Suprapubic skin (tissue), 4 donors: ENCODE results near the gene ARCN1. TPM values are rescaled to one million over a fixed set of nuclear protein-coding genes. Genes with fewer than 3 reads are reported as not detected.

Experiments
- DNase-seq, 2 donors: peaks; one replicate each; pipeline ENCODE4 v3.0.0-alpha.2; 2019; ENCODE audit warnings: low spot score in 2 of 2
- H3K27ac ChIP-seq: fragments of 200-600 bp; sonication (generic); one replicate; pipeline ENCODE4 v1.5.1; 2019
- H3K27me3 ChIP-seq: fragments of 200-600 bp; sonication (generic); one replicate; pipeline ENCODE4 v1.5.1; 2019
- H3K36me3 ChIP-seq: fragments of 200-600 bp; sonication (generic); one replicate; pipeline ENCODE4 v1.5.1; 2019
- H3K4me1 ChIP-seq: fragments of 200-600 bp; sonication (generic); one replicate; pipeline ENCODE4 v1.5.1; 2019
- H3K4me3 ChIP-seq: fragments of 200-600 bp; sonication (generic); one replicate; pipeline ENCODE4 v1.5.1; 2019; ENCODE audit warnings: mild to moderate bottlenecking
- H3K9me3 ChIP-seq: fragments of 200-600 bp; sonication (generic); one replicate; pipeline ENCODE4 v1.5.1; 2019
- EP300 ChIP-seq: sonication (generic); formaldehyde crosslinking; IDR thresholded peaks from one replicate; pipeline ENCODE4 v1.6.1; 2017; ENCODE audit warnings: antibody characterized with exemption
- POLR2A ChIP-seq, 2 donors: fragments of 450-650 bp; IDR thresholded peaks; one replicate each; pipeline ENCODE4 v1.6.1; 2017; ENCODE audit warnings: antibody characterized with exemption in 2 of 2, mild to moderate bottlenecking in 2 of 2, moderate library complexity in 2 of 2
- POLR2AphosphoS5 ChIP-seq, 3 donors: sonication (generic); formaldehyde crosslinking; IDR thresholded peaks; one replicate each; pipeline ENCODE4 v1.6.1; 2017; ENCODE audit warnings: antibody characterized with exemption in 3 of 3
- WGBS: methylation state at CpG from one replicate; pipeline ENCODE4 v1.1.5; 2018; 5-methylcytosine and 5-hydroxymethylcytosine counted together
- total RNA-seq, 4 donors: library from RNA; depleted of rRNA; stranded (reverse); fragments of >200 nt; gene quantifications; one replicate each; pipeline ENCODE4 v1.1.0, GENCODE V29; 2016
- TF ChIP-seq, protein P1 (sequence below), 2 donors: fragments of 200-600 bp in 1 of 2; fragments of 450-650 bp in 1 of 2; sonication (generic) in 1 of 2; IDR thresholded peaks; one replicate each; pipeline ENCODE4 v1.5.1; 2016 to 2019; ENCODE audit warnings: antibody characterized with exemption in 2 of 2, mild to moderate bottlenecking in 1 of 2, moderate library complexity in 1 of 2

The ARCN1 gene
- total RNA-seq, 4 donors from 2014 or later = 70.3 to 80.7 (median 77.0) TPM

DNA sequence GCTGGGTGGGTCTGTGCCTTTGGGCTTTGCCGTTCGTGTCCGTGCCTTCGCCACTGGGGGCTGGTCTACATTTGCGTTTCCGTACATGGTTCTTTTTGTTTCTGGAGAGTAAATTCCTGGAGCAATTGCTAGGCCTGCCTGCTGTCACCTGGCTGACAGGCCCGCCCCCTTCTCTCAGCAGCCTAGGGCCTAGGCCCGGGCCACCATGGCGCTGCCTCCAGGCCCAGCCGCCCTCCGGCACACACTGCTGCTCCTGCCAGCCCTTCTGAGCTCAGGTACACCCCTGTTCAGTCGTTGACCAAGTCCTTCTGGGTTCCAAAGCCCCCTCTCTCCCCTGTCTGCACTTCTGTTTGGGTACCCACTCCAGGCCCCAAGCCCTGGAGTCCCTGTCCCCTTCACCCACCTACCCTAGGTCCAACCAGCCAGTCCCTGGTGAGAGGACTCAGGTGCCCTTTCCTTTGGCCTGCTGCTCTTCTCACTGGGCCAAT, 40.6 kb upstream of the ARCN1 start:
- Histone ChIP-seq H3K27me3 (no peaks in the 10 kb centered on the region), H3K9me3 (no peaks in the 10 kb centered on the region), H3K4me3 (peak overlapping the region; percentile 96), H3K36me3 (peaks cover 12% of the 10 kb centered on the region), H3K4me1 (peaks cover 33% of the 10 kb centered on the region), H3K27ac (no peak overlapping the region)
- no peak for DNase-seq
- WGBS = 13% methylated on average over 11 of the region's 12 CpGs
- TF ChIP-seq POLR2A (IDR thresholded peaks at IDR 0.05) (no peak), POLR2AphosphoS5 (IDR thresholded peaks at IDR 0.05) (no peak), EP300 (no peak)
- TF ChIP-seq, protein P1, sequence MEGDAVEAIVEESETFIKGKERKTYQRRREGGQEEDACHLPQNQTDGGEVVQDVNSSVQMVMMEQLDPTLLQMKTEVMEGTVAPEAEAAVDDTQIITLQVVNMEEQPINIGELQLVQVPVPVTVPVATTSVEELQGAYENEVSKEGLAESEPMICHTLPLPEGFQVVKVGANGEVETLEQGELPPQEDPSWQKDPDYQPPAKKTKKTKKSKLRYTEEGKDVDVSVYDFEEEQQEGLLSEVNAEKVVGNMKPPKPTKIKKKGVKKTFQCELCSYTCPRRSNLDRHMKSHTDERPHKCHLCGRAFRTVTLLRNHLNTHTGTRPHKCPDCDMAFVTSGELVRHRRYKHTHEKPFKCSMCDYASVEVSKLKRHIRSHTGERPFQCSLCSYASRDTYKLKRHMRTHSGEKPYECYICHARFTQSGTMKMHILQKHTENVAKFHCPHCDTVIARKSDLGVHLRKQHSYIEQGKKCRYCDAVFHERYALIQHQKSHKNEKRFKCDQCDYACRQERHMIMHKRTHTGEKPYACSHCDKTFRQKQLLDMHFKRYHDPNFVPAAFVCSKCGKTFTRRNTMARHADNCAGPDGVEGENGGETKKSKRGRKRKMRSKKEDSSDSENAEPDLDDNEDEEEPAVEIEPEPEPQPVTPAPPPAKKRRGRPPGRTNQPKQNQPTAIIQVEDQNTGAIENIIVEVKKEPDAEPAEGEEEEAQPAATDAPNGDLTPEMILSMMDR (IDR thresholded peaks at IDR 0.05) = no peak

DNA sequence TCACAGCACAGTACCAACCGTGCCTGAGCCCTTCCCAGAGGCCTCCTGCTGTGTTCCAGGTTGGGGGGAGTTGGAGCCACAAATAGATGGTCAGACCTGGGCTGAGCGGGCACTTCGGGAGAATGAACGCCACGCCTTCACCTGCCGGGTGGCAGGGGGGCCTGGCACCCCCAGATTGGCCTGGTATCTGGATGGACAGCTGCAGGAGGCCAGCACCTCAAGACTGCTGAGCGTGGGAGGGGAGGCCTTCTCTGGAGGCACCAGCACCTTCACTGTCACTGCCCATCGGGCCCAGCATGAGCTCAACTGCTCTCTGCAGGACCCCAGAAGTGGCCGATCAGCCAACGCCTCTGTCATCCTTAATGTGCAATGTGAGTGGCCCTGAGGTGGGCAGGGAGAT, 40.1 kb upstream of the ARCN1 start:
- no peaks in the 10 kb centered on the region for H3K9me3 ChIP-seq
- peak overlapping the region; percentile 96 for H3K4me3 ChIP-seq
- peaks cover 31% of the 10 kb centered on the region for H3K4me1 ChIP-seq
- TF ChIP-seq POLR2AphosphoS5 (IDR thresholded peaks at IDR 0.05) (no peak), EP300 (no peak)
- TF ChIP-seq, protein P1 (IDR thresholded peaks at IDR 0.05) = no peak
- DNase-seq = no peak
- WGBS = 75% methylated on average over 5 of the region's 10 CpGs
- H3K27ac ChIP-seq = no peak overlapping the region
- no peaks in the 10 kb centered on the region for H3K27me3 ChIP-seq
- H3K36me3 ChIP-seq = peaks cover 12% of the 10 kb centered on the region

DNA sequence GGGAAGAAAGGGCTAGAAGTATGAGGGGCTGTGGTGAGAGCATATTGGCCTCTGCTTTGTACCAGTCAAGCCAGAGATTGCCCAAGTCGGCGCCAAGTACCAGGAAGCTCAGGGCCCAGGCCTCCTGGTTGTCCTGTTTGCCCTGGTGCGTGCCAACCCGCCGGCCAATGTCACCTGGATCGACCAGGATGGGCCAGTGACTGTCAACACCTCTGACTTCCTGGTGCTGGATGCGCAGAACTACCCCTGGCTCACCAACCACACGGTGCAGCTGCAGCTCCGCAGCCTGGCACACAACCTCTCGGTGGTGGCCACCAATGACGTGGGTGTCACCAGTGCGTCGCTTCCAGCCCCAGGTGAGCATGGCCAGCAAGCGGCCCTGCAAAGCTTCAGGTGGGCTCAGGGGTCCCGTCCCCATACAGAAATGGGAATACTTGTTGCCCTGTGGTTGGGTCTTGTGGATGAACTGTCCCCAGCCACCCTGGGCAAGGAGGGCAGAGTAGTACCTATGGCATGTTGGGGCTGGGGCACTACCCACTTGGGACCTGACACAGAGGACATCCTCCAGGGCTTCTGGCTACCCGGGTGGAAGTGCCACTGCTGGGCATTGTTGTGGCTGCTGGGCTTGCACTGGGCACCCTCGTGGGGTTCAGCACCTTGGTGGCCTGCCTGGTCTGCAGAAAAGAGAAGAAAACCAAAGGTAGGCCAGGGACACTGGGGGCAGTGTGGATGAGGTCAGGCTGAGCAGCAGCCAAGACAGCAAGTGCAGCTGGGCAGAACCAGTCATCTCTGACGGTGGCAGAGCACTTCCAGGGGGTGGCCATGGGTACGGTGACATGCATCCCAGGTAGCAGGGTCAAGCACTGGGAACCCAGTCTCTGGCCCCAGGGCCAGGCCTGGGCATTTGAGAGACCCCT, 39.1 kb upstream of the ARCN1 start:
- no peak for DNase-seq
- WGBS = 82% methylated on average over 10 of the region's 19 CpGs
- H3K4me1 ChIP-seq = peaks cover 31% of the 10 kb centered on the region
- no peaks in the 10 kb centered on the region for H3K27me3 ChIP-seq
- TF ChIP-seq POLR2A (IDR thresholded peaks at IDR 0.05) = no peak
- no peak for TF ChIP-seq POLR2AphosphoS5 (IDR thresholded peaks at IDR 0.05)
- TF ChIP-seq EP300 = no peak
- TF ChIP-seq, protein P1 (IDR thresholded peaks at IDR 0.05) = no peak
- H3K9me3 ChIP-seq = no peaks in the 10 kb centered on the region
- H3K27ac ChIP-seq = no peak overlapping the region
- no peak overlapping the region for H3K4me3 ChIP-seq
- H3K36me3 ChIP-seq = peaks cover 12% of the 10 kb centered on the region

DNA sequence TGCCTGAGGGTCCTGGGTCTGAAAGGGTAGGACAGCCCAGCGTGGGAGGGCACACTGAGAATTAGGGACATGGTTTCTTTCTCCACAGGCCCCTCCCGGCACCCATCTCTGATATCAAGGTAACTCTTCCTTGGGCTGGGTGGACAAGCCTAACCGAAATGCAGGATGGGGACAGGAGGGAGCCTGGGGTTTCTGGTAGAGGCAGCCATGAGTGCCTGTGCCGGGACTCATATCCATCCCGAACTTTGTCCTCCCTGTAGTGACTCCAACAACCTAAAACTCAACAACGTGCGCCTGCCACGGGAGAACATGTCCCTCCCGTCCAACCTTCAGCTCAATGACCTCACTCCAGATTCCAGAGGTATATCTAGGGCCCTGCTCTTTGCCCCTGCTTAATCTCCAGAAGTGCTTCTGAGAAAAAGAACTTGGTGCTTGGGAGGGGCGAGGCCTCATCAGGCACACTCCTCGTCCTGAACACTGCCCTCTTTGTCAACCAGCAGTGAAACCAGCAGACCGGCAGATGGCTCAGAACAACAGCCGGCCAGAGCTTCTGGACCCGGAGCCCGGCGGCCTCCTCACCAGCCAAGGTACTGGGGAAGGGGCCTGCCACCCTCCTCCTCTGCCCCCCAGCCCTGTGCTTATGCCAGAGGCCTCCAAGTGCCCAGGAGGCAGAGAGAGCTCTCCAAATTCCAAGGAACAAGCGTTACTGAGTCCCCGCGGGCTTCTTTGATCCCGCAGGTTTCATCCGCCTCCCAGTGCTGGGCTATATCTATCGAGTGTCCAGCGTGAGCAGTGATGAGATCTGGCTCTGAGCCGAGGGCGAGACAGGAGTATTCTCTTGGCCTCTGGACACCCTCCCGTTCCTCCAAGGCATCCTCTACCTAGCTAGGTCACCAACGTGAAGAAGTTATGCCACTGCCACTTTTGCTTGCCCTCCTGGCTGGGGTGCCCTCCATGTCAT, 38.2 kb upstream of the ARCN1 start:
- Histone ChIP-seq H3K36me3 (peaks cover 12% of the 10 kb centered on the region), H3K4me3 (no peak overlapping the region), H3K4me1 (peaks cover 28% of the 10 kb centered on the region), H3K9me3 (no peaks in the 10 kb centered on the region), H3K27ac (no peak overlapping the region), H3K27me3 (no peaks in the 10 kb centered on the region)
- DNase-seq = no peak
- 82% methylated on average over 12 of the region's 27 CpGs for WGBS
- TF ChIP-seq POLR2A (IDR thresholded peaks at IDR 0.05) (no peak), EP300 (no peak), POLR2AphosphoS5 (IDR thresholded peaks at IDR 0.05) (no peak)
- TF ChIP-seq, protein P1 (IDR thresholded peaks at IDR 0.05) = no peak
